ENCODE data around the gene RNGTT.
A peak's percentile ranks its signal among the peaks of the same experiment; 100 is the strongest.
"Not testable (repeated sequence)": the region's sequence is repeated elsewhere in the genome, so short reads cannot be mapped to it uniquely, and the experiment has no call there.

The RNGTT gene

GRCh38 chr6:88761237-88762031 lies 202.0 kb downstream of the RNGTT start:
- no peak overlapping the region for H3K4me3 ChIP-seq (ENCODE audit: low read depth, low read length)
- DNase-seq (ENCODE audit: low read depth): no peak

- H3K4me3 ChIP-seq (ENCODE audit: low read depth, low read length): no peak overlapping the region
- DNase-seq (ENCODE audit: low read depth): no peak
Observed at GRCh38 chr6:88760091-88760490, 203.3 kb downstream of the RNGTT start.

DNA sequence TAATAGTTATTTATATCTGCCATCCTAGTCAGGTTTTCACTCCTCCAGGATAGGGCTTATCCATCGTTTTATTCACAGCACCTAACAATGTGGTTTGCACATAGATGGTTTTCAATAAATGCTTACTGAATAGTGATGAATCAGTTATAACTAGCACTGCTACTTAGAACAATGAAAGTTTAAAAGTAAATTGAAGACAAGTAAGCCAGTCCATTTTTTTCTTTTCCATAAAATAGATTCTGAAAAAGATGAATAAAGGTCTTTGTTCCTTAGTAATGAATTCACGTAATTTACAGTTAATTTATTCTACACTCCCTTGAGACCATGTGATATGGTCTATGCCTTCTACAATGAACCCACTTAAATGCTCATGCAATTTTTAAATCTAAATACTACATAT lies 212.5 kb downstream of the RNGTT start:
- no peak for DNase-seq (ENCODE audit: low read depth)
- H3K4me3 ChIP-seq (ENCODE audit: low read depth, low read length): no peak overlapping the region

GRCh38 chr6:88749849-88750248 lies 213.6 kb downstream of the RNGTT start:
- no peak overlapping the region for H3K4me3 ChIP-seq (ENCODE audit: low read depth, low read length)
- no peak for DNase-seq (ENCODE audit: low read depth)

DNA sequence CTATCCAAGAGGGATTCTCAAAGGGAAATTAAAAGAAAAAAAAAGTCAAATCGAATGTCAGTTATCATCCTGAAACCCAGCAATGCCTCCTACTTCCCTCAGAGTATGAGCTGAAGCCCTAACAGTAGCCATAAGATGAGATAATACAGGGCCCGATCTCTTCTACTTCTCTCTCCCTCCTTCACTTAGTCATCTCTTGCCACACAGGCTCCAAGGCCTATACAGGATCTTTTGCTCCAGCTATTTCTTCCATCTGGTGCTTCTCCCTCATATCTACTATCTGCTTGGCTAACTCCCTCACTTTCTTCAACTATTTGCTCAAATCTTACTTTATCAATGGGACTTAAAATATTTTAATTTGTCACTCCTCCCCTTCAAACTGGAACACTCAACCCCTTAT lies 215.3 kb downstream of the RNGTT start:
- H3K4me3 ChIP-seq (ENCODE audit: low read depth, low read length): no peak overlapping the region
- DNase-seq (ENCODE audit: low read depth): no peak

DNA sequence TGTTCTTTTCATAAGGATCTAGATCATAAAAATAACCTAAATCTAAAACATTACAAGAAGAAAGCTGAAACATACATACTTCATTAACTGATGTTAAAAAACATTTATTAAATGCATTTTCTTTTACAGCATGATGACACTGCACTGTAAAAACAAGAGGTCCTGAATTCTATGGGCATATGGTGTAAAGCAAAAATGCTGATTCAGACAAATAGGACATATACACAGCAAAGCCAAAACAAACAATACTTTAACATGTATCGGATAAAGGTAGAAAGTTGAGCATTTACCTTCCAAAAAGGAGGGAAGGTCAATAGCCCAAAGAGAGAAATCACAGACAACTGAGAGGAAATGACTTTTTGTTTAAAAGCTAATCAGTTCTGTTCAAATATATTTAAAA lies 221.5 kb downstream of the RNGTT start:
- DNase-seq (ENCODE audit: low read depth): no peak
- no peak overlapping the region for H3K4me3 ChIP-seq (ENCODE audit: low read depth, low read length)

DNA sequence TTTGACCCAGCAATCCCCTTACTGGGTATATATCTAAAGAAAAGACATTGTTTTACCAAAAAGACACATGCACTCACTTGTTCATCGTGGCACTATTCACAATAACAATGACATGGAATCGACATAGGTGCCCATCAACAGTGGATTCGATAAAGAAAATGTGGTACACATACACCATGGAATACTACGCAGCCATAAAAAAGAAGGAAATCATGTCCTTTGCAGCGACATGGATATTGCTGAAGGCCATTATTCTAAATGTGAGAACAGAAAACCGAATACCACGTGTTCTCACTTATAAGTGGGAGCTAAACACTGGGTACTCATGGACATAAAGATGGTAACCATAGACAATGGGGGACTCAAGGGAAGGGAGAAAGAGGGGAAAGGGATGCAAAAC lies 222.3 kb downstream of the RNGTT start:
- H3K4me3 ChIP-seq (ENCODE audit: low read depth, low read length): no peak overlapping the region
- no peak for DNase-seq (ENCODE audit: low read depth)

DNA sequence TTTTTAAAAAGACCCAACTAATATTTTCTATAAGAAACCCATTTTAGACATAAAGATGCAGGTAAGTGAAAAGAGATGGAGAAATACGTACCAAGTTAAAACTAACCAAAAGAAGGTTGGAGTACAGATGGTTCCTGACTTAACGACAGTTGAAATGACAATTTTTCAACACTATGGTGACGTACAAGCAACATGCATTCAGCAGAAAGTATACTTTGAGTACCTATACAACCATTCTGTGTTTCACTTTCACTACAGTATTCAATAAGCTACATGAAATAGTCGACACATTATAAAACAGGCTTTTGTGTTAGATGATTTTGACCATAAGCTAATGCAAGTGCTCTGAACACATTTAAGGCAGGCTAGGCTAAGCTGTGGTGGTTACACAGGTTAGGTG lies 228.9 kb downstream of the RNGTT start:
- H3K4me3 ChIP-seq (ENCODE audit: low read depth, low read length): no peak overlapping the region
- DNase-seq (ENCODE audit: low read depth): no peak

DNA sequence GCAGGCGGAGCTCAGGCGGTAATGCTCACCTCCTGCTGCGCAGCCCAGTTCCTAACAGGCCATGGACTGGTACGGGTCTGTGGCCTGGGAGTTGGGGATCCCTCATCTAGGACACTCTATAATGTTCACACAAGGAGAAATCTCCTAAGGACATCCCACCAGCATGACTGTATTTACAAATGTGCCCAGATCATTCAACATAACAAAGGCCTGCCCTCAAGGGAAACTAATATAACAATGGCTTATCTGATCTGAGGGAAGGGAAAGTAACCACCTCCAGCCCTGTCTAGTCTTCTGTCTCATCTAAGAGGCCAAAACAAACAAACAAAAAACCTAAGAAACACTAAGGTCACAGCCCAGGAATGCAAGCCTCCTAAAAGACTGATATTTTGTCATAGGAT lies 232.8 kb downstream of the RNGTT start:
- DNase-seq (ENCODE audit: low read depth): peak; percentile 21
- H3K4me3 ChIP-seq (ENCODE audit: low read depth, low read length): no peak overlapping the region

DNA sequence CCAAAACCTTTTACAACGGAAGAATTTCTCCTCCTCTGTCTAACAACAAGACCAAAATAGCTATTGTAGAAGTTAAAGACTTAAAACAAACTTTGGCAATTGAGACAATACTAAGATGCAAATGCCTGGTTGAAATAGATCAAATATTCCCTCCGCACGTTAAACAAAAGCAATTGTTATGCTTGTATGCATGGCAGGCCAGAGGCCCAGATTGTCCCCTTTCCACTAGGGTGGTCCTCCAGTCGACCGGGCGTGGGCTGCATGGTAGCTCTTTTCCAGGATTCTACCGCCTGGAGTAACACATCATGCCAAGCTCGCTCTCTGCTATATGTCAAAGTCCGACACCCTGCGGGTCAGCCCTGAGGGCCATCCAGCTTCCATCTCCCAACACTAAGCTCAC lies 234.7 kb downstream of the RNGTT start:
- no peak for DNase-seq (ENCODE audit: low read depth)
- no peak overlapping the region for H3K4me3 ChIP-seq (ENCODE audit: low read depth, low read length)

DNA sequence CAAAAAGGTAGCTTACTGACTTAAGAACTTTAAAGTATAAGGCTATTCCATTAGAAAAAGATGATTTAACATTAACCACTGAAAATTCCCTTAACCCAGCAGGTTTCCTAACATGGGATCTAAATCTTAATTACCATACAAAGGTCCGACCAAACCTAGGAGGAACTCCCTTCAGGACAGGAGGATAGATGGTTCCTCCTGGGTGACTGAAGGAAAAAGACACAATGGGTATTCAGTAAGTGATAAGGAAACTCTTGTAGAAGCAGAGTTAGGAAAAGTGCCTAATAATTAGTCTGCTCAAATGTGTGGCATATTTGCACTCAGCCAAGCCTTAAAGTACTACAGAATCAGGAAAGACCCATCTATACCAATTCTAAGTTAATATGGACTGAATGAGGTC lies 237.0 kb downstream of the RNGTT start:
- H3K4me3 ChIP-seq (ENCODE audit: low read depth, low read length); DNase-seq (ENCODE audit: low read depth): not testable (repeated sequence)

- peak; percentile 44 for DNase-seq (ENCODE audit: low read depth)
- no peak overlapping the region for H3K4me3 ChIP-seq (ENCODE audit: low read depth, low read length)
Observed at GRCh38 chr6:88725111-88725975, 238.1 kb downstream of the RNGTT start.

DNA sequence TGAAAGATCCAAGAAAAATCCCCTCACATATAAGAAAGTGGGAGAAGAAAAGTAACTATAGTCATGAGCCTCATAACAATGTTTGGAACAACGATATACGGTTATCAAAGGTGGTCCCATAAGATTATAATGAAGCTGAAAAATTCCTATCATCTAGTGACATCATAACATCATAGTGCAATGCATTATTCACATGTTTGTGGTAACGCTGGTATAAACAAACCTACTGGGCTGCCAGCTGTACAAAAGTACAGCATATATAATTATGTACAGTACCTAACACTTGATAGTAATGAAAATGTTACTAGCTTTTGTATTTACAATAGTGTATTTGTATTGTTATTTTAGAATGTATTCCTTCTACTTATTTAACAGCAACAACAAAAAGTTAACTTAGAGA lies 240.7 kb downstream of the RNGTT start:
- H3K4me3 ChIP-seq (ENCODE audit: low read depth, low read length): no peak overlapping the region
- DNase-seq (ENCODE audit: low read depth): no peak

DNA sequence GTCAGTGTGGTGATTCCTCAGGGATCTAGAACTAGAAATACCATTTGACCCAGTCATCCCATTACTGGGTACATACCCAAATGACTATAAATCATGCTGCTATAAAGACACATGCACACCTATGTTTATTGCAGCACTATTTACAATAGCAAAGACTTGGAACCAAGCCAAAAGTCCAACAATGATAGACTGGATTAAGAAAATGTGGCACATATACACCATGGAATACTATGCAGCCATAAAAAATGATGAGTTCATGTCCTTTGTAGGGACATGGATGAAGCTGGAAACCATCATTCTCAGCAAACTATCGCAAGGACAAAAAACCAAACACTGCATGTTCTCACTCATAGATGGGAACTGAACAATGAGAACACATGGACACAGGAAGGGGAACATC lies 247.0 kb downstream of the RNGTT start:
- not testable (repeated sequence) for H3K4me3 ChIP-seq (ENCODE audit: low read depth, low read length); DNase-seq (ENCODE audit: low read depth)

DNA sequence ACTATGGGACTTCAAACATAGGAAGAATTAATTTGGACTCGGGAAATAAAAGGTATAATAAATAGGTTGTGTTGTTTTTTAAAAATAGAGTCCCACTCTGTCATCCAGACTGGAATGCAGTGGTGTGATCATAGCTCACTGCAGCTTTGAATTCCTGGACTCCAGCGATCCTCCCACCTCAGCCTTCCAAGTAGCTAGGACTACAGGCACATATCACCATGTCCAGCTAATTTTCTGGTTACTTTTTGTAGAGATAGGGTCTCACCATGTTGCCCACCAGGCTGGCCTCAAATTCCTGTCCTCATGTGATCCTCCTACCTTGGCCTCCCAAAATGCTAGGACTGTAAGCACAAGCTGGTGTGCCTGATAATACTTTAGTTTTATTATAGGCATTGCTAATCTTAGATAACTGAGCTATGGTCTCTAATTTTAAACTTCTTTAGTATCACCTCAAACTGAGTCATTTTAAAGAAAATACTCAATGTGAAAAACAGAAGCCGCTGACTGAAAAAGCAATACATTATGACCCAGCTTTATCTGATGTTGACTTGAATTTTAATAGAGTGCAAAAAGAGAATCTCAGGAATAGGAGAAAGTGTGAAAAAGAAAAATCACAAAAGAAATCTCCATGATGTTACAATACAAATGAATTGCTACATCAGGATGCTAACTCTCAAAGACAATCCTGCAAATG lies 251.0 kb downstream of the RNGTT start:
- no peak for DNase-seq (ENCODE audit: low read depth)
- H3K4me3 ChIP-seq (ENCODE audit: low read depth, low read length): no peak overlapping the region

DNA sequence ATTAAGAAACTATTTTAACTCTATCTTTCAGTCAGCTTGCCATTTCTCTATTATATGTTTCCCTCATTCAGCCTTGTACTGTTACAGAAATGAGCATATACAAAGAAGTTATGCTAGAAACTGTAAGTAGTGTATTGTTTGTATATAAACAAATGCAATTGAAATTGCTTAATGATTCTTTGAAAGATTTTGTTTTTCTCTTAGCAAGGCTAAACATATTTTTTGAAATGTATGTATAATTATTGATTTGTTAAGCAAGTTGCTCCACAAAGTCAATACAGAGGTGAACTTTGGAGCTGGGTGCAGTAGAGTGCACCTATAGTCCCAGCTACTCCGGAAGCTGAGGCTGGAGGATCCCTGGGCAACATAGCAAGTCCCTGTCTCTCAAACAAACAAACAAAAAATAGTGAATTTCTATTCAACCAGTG lies 253.6 kb downstream of the RNGTT start:
- no peak overlapping the region for H3K4me3 ChIP-seq (ENCODE audit: low read depth, low read length)
- DNase-seq (ENCODE audit: low read depth): no peak

DNA sequence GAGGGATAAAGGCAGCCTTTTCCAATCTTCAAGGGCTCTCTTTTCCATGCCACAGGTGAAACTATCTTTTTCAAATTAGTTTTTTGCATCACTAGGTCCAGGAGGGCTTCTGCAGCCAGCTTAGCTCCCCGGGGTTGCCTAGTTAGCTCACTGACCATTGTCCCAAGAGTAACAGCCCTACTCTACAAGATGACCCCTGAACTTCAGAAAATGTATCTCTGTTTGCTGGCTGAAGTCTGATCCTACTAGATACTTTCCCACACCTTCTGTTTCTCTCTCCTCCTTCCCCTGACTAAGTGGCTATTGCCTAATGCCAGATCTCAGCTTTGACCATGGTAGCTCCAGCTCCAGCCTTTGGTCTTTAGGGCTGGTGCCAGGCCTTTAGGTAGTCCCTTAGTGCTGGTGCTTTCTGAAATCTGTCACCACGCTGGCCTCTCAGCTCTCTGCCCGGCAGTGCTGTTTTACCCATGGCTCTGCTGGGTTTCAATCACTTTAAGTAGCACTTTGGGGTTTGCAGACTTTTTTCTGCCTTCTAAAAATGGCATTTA lies 255.1 kb downstream of the RNGTT start:
- DNase-seq (ENCODE audit: low read depth): no peak
- H3K4me3 ChIP-seq (ENCODE audit: low read depth, low read length): no peak overlapping the region

GRCh38 chr6:88705601-88706000 lies 257.8 kb downstream of the RNGTT start:
- DNase-seq (ENCODE audit: low read depth): no peak
- no peak overlapping the region for H3K4me3 ChIP-seq (ENCODE audit: low read depth, low read length)

GRCh38 chr6:88704980-88705379 lies 258.4 kb downstream of the RNGTT start:
- no peak for DNase-seq (ENCODE audit: low read depth)
- no peak overlapping the region for H3K4me3 ChIP-seq (ENCODE audit: low read depth, low read length)

Data from skeletal muscle cell (primary cell).